Fibroblast of the aortic adventitia (primary cell): ENCODE measurements around the gene GDAP2. TPM values are rescaled to one million over a fixed set of nuclear protein-coding genes. Genes with fewer than 3 reads are reported as not detected.

Source experiments
- DNase-seq: peaks from one replicate; pipeline ENCODE4 v3.0.0-alpha.2; 2010; ENCODE audit warnings: low read depth
- H3K4me3 ChIP-seq: 2 replicates; pipeline ENCODE4 v1.5.1; 2011; ENCODE audit warnings: low read depth, mild to moderate bottlenecking, control low read depth, low read length, moderate library complexity
- total RNA-seq: library from RNA; depleted of rRNA; stranded (reverse); fragments of >200 nt; gene quantifications from 2 replicates; pipeline ENCODE4 v1.2.3, GENCODE V29; 2012; ENCODE audit warnings: low replicate concordance
- TF ChIP-seq, protein P1 (sequence below): IDR thresholded peaks from 2 replicates; pipeline ENCODE4 v1.5.1; 2011; ENCODE audit warnings: mild to moderate bottlenecking, low read length, control low read depth, inconsistent platforms; ENCODE audit not compliant: insufficient read depth

The GDAP2 gene, protein sequence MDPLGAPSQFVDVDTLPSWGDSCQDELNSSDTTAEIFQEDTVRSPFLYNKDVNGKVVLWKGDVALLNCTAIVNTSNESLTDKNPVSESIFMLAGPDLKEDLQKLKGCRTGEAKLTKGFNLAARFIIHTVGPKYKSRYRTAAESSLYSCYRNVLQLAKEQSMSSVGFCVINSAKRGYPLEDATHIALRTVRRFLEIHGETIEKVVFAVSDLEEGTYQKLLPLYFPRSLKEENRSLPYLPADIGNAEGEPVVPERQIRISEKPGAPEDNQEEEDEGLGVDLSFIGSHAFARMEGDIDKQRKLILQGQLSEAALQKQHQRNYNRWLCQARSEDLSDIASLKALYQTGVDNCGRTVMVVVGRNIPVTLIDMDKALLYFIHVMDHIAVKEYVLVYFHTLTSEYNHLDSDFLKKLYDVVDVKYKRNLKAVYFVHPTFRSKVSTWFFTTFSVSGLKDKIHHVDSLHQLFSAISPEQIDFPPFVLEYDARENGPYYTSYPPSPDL
- total RNA-seq = 14.9 and 32.0 TPM in 2 replicates

GRCh38 chr1:117929343-117930172 lies at the start of gene GDAP2, which contains the start of gene WDR3:
GDAP2 (minus strand) TSS chr1:117929621; CDS start chr1:117920357, 9,264 bp downstream.
WDR3 (plus strand) TSS chr1:117929739; CDS start chr1:117933320, 3,581 bp downstream.
- TF ChIP-seq, protein P1, sequence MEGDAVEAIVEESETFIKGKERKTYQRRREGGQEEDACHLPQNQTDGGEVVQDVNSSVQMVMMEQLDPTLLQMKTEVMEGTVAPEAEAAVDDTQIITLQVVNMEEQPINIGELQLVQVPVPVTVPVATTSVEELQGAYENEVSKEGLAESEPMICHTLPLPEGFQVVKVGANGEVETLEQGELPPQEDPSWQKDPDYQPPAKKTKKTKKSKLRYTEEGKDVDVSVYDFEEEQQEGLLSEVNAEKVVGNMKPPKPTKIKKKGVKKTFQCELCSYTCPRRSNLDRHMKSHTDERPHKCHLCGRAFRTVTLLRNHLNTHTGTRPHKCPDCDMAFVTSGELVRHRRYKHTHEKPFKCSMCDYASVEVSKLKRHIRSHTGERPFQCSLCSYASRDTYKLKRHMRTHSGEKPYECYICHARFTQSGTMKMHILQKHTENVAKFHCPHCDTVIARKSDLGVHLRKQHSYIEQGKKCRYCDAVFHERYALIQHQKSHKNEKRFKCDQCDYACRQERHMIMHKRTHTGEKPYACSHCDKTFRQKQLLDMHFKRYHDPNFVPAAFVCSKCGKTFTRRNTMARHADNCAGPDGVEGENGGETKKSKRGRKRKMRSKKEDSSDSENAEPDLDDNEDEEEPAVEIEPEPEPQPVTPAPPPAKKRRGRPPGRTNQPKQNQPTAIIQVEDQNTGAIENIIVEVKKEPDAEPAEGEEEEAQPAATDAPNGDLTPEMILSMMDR = no peak
- H3K4me3 ChIP-seq = peak within 1 kb of the TSS; percentile 83
- peak; percentile 95 for DNase-seq

GRCh38 chr1:117976381-117976780 lies 47.0 kb upstream of the GDAP2 start:
- no peak for DNase-seq
- H3K4me3 ChIP-seq = no peak overlapping the region
- TF ChIP-seq, protein P1 = no peak

DNA sequence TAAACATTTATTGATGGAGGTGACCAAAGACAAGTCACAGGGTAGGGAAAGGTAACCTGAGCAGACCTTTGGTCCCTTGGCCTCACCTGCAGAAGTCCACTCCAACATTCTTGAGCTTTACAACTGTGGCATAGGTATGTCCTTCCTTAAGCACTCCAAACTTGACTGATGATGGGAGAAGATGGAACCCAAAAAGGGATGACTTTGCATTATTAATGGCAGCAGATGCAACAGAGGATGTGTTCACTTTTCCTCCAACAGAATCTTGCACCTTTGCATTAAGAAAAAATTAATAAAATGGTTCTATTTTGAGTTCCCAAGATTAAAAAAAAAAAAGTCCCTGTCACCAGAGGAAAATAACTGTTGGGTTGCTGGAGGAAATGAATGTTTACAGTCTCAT lies 42.4 kb upstream of the GDAP2 start:
- DNase-seq = no peak
- TF ChIP-seq, protein P1 = no peak
- H3K4me3 ChIP-seq = no peak overlapping the region

- DNase-seq = no peak
- TF ChIP-seq, protein P1 = no peak
- no peak overlapping the region for H3K4me3 ChIP-seq
Measured at GRCh38 chr1:117970252-117970651, 40.8 kb upstream of the GDAP2 start.

- no peak overlapping the region for H3K4me3 ChIP-seq
- peak; percentile 59 for DNase-seq
- TF ChIP-seq, protein P1 = no peak
Measured at GRCh38 chr1:117967881-117968280, 38.5 kb upstream of the GDAP2 start.

DNA sequence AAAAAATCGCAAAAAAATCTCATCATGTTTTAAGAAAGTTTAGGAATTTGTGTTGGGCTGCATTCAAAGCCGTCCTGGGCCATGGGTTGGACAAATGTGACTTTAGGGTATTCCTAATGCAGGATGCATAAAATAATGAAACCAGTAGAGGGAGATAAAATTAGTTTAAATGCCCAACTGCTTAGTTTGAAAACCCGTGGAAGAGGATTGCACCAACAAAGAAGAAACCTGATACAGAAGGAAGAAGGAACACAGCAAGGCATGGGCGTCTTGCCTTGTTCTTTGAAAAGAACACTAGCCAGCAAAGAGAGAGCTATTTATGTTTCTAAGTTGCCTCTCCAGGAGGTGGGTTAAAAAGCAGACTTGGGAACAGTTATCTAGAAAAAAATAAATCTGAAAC lies 38.1 kb upstream of the GDAP2 start:
- peak; percentile 71 for DNase-seq
- TF ChIP-seq, protein P1 = peak; percentile 30
- H3K4me3 ChIP-seq = no peak overlapping the region
